Frontal cortex (tissue), 4 donors: ENCODE results near the gene ZNF516. TPM values are rescaled to one million over a fixed set of nuclear protein-coding genes. Genes with fewer than 3 reads are reported as not detected.

Experiments
- DNase-seq, 2 donors: peaks; one replicate each; pipeline ENCODE4 v3.0.0; 2012; ENCODE audit warnings: low spot score in 2 of 2
- FAIRE-seq: peaks from 2 replicates; lab custom pipeline; 2012; peaks lifted over from hg19 to GRCh38; lab: Jason Lieb, UNC
- total RNA-seq: library from RNA; depleted of rRNA; stranded (reverse); fragments of >200 nt; gene quantifications from one replicate; pipeline ENCODE4 v1.2.3, GENCODE V29; 2014
- donor health status: control.
- donor health status: control.
- donor health status: control.

ZNF516 gene
- total RNA-seq, 1 donor from 2014 or later: 14.3 TPM

GRCh38 chr18:76374330-76375281, 120.4 kb downstream of the ZNF516 start:
- DNase-seq (no peak), FAIRE-seq (no peak)

- DNase-seq: no peak
- FAIRE-seq: no peak
Observed at GRCh38 chr18:76373297-76373696, 121.7 kb downstream of the ZNF516 start.

GRCh38 chr18:76371301-76372203, 123.5 kb downstream of the ZNF516 start:
- no peak for FAIRE-seq
- DNase-seq: no peak

- FAIRE-seq (no peak), DNase-seq (no peak)
Observed at GRCh38 chr18:76370686-76371085, 124.4 kb downstream of the ZNF516 start.

- FAIRE-seq (no peak), DNase-seq (no peak)
Observed at GRCh38 chr18:76370201-76370600, 124.8 kb downstream of the ZNF516 start.

GRCh38 chr18:76369791-76370190, 125.3 kb downstream of the ZNF516 start:
- DNase-seq: no peak
- FAIRE-seq: no peak

GRCh38 chr18:76368976-76369375, 126.1 kb downstream of the ZNF516 start:
- no peak for DNase-seq
- no peak for FAIRE-seq

- FAIRE-seq (no peak), DNase-seq (no peak)
Observed at GRCh38 chr18:76368271-76368670, 126.8 kb downstream of the ZNF516 start.

GRCh38 chr18:76367168-76368125, 127.6 kb downstream of the ZNF516 start:
- DNase-seq (no peak), FAIRE-seq (no peak)

GRCh38 chr18:76365561-76365960, 129.5 kb downstream of the ZNF516 start:
- DNase-seq (no peak), FAIRE-seq (no peak)

- DNase-seq (no peak), FAIRE-seq (no peak)
Observed at GRCh38 chr18:76364282-76365259, 130.5 kb downstream of the ZNF516 start.

GRCh38 chr18:76363436-76364120, 131.5 kb downstream of the ZNF516 start:
- FAIRE-seq (no peak), DNase-seq (no peak)

- DNase-seq: no peak
- no peak for FAIRE-seq
Observed at GRCh38 chr18:76362676-76363075, 132.4 kb downstream of the ZNF516 start.

GRCh38 chr18:76361219-76361618, 133.8 kb downstream of the ZNF516 start:
- FAIRE-seq (no peak), DNase-seq (no peak)

GRCh38 chr18:76359909-76360308, 135.1 kb downstream of the ZNF516 start:
- no peak for FAIRE-seq
- no peak for DNase-seq

GRCh38 chr18:76358774-76359173, 136.3 kb downstream of the ZNF516 start:
- no peak for DNase-seq
- FAIRE-seq: no peak

GRCh38 chr18:76357585-76358260, 137.3 kb downstream of the ZNF516 start:
- DNase-seq (no peak), FAIRE-seq (no peak)
